Measurements from ENCODE around the gene TBX1. TPM values are rescaled to one million over a fixed set of nuclear protein-coding genes. Genes with fewer than 3 reads are reported as not detected.

TBX1 gene
- total and polyA plus RNA-seq, 2 of the 13 experiments (the other 11 are each of a cell fraction or from before 2014, with no cell fraction given): not detected

DNA sequence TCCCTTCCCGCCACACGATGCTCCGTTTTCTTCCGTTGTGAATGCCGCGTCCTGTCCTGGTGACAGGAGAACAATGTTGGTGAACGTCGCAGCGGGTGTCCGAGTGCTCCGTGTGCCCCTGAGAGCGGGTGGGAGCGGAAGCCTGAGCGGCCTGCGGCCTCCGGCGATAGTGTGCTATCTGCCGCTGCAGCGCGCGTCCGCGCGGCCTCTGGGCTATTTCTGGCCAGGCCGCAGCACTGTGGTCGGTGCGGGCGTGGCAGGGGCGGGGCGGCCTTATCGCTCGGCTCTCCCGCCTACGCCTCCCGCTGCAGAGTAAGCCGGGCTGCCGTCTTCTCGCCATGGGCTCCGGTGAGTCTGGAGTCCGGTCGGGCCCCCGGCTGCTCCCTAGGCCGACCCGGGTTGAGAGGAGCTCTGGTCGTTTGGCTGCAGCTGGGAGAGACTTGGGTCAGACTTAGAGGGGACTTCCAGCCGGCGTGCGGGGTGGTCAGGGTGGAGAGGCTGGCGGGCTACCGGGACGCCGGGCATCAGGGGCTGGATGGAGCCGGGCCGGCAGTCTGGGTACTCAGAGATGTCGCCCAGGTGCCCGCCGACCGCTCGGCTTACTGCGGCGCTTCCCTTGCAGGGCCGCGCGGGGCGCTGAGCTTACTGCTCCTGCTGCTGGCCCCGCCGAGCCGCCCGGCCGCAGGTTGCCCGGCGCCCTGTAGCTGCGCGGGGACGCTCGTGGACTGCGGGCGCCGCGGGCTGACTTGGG, 37.2 kb upstream of the TBX1 start, which contains the start of gene GP1BB (continued):
- TF ChIP-seq, protein P1, sequence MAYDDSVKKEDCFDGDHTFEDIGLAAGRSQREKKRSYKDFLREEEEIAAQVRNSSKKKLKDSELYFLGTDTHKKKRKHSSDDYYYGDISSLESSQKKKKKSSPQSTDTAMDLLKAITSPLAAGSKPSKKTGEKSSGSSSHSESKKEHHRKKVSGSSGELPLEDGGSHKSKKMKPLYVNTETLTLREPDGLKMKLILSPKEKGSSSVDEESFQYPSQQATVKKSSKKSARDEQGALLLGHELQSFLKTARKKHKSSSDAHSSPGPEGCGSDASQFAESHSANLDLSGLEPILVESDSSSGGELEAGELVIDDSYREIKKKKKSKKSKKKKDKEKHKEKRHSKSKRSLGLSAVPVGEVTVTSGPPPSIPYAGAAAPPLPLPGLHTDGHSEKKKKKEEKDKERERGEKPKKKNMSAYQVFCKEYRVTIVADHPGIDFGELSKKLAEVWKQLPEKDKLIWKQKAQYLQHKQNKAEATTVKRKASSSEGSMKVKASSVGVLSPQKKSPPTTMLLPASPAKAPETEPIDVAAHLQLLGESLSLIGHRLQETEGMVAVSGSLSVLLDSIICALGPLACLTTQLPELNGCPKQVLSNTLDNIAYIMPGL (CRISPR knock-in tag; IDR thresholded peaks at IDR 0.05; ENCODE audit: borderline replicate concordance in 1 of 2, low read depth in 1 of 2): 0 out of 4 replicates have a peak, but pooled peaks have one; percentile 10 to 21
- no peak for TF ChIP-seq NONO (IDR thresholded peaks at IDR 0.05)
- peak; percentile 20; the same call in 1 of the 2 replicates for TF ChIP-seq NONO (CRISPR knock-in tag; conservative IDR thresholded peaks at IDR 0.05)
- TF ChIP-seq, protein P2, sequence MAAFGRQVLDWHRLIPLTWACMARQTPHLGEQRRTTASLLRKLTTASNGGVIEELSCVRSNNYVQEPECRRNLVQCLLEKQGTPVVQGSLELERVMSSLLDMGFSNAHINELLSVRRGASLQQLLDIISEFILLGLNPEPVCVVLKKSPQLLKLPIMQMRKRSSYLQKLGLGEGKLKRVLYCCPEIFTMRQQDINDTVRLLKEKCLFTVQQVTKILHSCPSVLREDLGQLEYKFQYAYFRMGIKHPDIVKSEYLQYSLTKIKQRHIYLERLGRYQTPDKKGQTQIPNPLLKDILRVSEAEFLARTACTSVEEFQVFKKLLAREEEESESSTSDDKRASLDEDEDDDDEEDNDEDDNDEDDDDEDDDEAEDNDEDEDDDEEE (CRISPR knock-in tag; IDR thresholded peaks at IDR 0.05): no peak
- peak; percentile 38; the same call in 1 of the 2 replicates for TF ChIP-seq ZBTB38 (CRISPR knock-in tag; IDR thresholded peaks at IDR 0.05)
- TF ChIP-seq AHR (CRISPR knock-in tag; IDR thresholded peaks at IDR 0.05): no peak
- TF ChIP-seq KMT2A (CRISPR knock-in tag; IDR thresholded peaks at IDR 0.05): 0 out of 2 replicates have a peak, but pooled peaks have one; percentile 29
- TF ChIP-seq ZBTB1 (CRISPR knock-in tag; IDR thresholded peaks at IDR 0.05; ENCODE audit: borderline replicate concordance): no peak
- TF ChIP-seq, protein P3, sequence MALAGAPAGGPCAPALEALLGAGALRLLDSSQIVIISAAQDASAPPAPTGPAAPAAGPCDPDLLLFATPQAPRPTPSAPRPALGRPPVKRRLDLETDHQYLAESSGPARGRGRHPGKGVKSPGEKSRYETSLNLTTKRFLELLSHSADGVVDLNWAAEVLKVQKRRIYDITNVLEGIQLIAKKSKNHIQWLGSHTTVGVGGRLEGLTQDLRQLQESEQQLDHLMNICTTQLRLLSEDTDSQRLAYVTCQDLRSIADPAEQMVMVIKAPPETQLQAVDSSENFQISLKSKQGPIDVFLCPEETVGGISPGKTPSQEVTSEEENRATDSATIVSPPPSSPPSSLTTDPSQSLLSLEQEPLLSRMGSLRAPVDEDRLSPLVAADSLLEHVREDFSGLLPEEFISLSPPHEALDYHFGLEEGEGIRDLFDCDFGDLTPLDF (CRISPR knock-in tag; IDR thresholded peaks at IDR 0.05): no peak; the same call in 1 of the 2 replicates
- no peak for TF ChIP-seq ZFAT (CRISPR knock-in tag; conservative IDR thresholded peaks at IDR 0.05)
- no peak for TF ChIP-seq ZNF564 (CRISPR knock-in tag; IDR thresholded peaks at IDR 0.05)
- TF ChIP-seq TAF1 (CRISPR knock-in tag; IDR thresholded peaks at IDR 0.05): no peak
- TF ChIP-seq, protein P4, sequence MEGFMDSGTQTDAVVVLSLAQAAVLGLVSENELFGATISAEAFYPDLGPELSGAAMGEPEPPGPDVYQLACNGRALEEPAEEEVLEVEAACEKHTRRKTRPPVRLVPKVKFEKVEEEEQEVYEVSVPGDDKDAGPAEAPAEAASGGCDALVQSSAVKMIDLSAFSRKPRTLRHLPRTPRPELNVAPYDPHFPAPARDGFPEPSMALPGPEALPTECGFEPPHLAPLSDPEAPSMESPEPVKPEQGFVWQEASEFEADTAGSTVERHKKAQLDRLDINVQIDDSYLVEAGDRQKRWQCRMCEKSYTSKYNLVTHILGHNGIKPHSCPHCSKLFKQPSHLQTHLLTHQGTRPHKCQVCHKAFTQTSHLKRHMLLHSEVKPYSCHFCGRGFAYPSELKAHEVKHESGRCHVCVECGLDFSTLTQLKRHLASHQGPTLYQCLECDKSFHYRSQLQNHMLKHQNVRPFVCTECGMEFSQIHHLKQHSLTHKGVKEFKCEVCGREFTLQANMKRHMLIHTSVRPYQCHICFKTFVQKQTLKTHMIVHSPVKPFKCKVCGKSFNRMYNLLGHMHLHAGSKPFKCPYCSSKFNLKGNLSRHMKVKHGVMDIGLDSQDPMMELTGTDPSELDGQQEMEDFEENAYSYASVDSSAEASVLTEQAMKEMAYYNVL (CRISPR knock-in tag; IDR thresholded peaks at IDR 0.05; ENCODE audit: borderline replicate concordance): peak; percentile 64
- no peak for TF ChIP-seq ZNF382 (CRISPR knock-in tag; IDR thresholded peaks at IDR 0.05; ENCODE audit: borderline replicate concordance)
- TF ChIP-seq SALL2 (CRISPR knock-in tag; IDR thresholded peaks at IDR 0.05): 0 out of 2 replicates have a peak, but pooled peaks have one; percentile 2
- TF ChIP-seq ZNF547 (CRISPR knock-in tag; IDR thresholded peaks at IDR 0.05): peak; percentile 47; the same call in 1 of the 2 replicates
- peak; percentile 45 for TF ChIP-seq HDAC1 (CRISPR knock-in tag; IDR thresholded peaks at IDR 0.05)
- TF ChIP-seq ZFYVE20 (CRISPR knock-in tag; IDR thresholded peaks at IDR 0.05; ENCODE audit: borderline replicate concordance, low read depth): 0 out of 2 replicates have a peak, but pooled peaks have one; percentile 57
- TF ChIP-seq PHF8 (CRISPR knock-in tag; IDR thresholded peaks at IDR 0.05): peak; percentile 52
- no peak for TF ChIP-seq FOXO1 (CRISPR knock-in tag; IDR thresholded peaks at IDR 0.05)
- TF ChIP-seq YEATS4 (CRISPR knock-in tag; IDR thresholded peaks at IDR 0.05; ENCODE audit: borderline replicate concordance): peak; percentile 16; the same call in 1 of the 2 replicates
